Measurements from ENCODE around the gene KPNA6.

DNA sequence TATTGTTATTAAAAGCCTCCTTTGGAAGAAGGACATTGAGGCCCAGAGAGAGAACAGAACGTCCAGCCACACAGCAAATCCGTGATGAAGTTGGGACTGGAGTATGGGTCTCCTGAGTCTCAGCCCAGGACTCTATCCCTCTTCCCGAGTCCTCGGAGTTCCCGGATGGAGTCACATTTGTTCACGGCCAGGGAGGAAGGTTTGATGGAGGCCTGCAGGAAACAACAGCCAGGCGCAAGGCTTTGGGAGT is 71.3 kb downstream of the KPNA6 start:
- TF ChIP-seq ELF1 (IDR thresholded peaks at IDR 0.05; ENCODE audit: borderline replicate concordance, low read depth): no peak
- TF ChIP-seq, protein P1, sequence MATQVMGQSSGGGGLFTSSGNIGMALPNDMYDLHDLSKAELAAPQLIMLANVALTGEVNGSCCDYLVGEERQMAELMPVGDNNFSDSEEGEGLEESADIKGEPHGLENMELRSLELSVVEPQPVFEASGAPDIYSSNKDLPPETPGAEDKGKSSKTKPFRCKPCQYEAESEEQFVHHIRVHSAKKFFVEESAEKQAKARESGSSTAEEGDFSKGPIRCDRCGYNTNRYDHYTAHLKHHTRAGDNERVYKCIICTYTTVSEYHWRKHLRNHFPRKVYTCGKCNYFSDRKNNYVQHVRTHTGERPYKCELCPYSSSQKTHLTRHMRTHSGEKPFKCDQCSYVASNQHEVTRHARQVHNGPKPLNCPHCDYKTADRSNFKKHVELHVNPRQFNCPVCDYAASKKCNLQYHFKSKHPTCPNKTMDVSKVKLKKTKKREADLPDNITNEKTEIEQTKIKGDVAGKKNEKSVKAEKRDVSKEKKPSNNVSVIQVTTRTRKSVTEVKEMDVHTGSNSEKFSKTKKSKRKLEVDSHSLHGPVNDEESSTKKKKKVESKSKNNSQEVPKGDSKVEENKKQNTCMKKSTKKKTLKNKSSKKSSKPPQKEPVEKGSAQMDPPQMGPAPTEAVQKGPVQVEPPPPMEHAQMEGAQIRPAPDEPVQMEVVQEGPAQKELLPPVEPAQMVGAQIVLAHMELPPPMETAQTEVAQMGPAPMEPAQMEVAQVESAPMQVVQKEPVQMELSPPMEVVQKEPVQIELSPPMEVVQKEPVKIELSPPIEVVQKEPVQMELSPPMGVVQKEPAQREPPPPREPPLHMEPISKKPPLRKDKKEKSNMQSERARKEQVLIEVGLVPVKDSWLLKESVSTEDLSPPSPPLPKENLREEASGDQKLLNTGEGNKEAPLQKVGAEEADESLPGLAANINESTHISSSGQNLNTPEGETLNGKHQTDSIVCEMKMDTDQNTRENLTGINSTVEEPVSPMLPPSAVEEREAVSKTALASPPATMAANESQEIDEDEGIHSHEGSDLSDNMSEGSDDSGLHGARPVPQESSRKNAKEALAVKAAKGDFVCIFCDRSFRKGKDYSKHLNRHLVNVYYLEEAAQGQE (IDR thresholded peaks at IDR 0.05; ENCODE audit: low read depth): no peak
- TF ChIP-seq EZH2 (IDR thresholded peaks at IDR 0.05): no peak
- TF ChIP-seq RAD21 (IDR thresholded peaks at IDR 0.05; ENCODE audit: low read depth): no peak
- no peak for TF ChIP-seq POLR2AphosphoS5 (IDR thresholded peaks at IDR 0.05; ENCODE audit: low read depth, low read length)
- no peak for TF ChIP-seq TCF7L2 (IDR thresholded peaks at IDR 0.05; ENCODE audit: borderline replicate concordance, extremely low read depth, insufficient read depth, insufficient read length)
- TF ChIP-seq SIN3A (IDR thresholded peaks at IDR 0.05; ENCODE audit: low read depth): no peak
- no peak for TF ChIP-seq EZH2phosphoT487 (IDR thresholded peaks at IDR 0.05; ENCODE audit: borderline replicate concordance)
- no peak for TF ChIP-seq YY1 (IDR thresholded peaks at IDR 0.05; ENCODE audit: extremely low read depth, insufficient replicate concordance, low read depth, low read length)
- no peak for TF ChIP-seq JUND (IDR thresholded peaks at IDR 0.05)
